Effector CD4-positive, alpha-beta T cell (primary cell): ENCODE data around the gene NPB.

Experiments
- DNase-seq: peaks from one replicate; pipeline ENCODE4 v3.0.0-alpha.2; 2020

Gene NPB

DNA sequence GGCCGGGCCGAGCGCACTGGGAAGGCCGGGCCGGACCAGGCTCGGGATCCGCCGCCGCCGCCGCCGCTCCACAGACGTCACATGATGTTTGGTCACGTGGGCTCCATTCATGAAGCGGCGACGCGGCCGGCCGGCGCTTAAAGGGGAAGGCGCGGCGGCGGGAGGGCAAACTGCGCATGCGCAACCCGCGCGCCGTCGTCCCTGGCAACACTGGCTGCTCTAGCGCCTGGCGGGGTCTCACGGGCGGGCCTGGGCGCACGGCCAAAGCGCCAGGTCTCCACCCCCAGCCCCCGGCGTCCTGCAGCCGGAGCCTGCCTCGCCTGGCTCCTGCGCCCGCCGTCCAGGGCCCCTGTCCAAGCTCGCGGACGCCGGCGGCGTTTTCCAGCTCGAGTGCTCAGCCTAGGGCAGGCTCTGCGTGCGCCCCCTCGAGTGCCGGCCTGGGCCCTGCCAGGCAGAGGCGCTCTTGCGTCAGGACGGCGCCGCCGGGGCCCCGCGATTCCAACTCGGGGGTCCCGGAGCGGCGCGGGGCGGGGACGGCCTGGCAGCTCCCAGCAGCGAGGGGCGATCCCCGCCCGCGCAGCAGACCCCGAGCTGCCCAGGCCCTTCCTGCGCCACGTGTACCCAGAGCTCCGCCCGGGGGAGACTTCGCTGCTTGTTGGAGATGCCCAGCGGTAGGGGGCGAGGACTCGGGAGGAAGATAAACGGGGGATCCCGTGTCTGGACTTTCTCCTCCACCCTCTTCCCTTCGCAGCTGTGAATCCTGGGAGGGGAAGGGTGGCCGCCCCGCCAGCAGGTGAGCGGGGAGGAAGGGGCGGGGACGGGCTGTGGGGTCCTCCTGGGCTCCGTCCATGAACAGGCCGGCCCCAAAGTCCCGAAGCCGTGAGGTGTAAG is 25.9 kb downstream of the NPB start, which contains the start of gene MAFG:
MAFG (minus strand) TSS at position 83 of the 891 bp plus-strand sequence. CDS start 4,550 bp downstream, outside the sequence.
- peak; percentile 87 for DNase-seq

GRCh38 chr17:81928544-81929252 is 26.7 kb downstream of the NPB start:
- no peak for DNase-seq

DNA sequence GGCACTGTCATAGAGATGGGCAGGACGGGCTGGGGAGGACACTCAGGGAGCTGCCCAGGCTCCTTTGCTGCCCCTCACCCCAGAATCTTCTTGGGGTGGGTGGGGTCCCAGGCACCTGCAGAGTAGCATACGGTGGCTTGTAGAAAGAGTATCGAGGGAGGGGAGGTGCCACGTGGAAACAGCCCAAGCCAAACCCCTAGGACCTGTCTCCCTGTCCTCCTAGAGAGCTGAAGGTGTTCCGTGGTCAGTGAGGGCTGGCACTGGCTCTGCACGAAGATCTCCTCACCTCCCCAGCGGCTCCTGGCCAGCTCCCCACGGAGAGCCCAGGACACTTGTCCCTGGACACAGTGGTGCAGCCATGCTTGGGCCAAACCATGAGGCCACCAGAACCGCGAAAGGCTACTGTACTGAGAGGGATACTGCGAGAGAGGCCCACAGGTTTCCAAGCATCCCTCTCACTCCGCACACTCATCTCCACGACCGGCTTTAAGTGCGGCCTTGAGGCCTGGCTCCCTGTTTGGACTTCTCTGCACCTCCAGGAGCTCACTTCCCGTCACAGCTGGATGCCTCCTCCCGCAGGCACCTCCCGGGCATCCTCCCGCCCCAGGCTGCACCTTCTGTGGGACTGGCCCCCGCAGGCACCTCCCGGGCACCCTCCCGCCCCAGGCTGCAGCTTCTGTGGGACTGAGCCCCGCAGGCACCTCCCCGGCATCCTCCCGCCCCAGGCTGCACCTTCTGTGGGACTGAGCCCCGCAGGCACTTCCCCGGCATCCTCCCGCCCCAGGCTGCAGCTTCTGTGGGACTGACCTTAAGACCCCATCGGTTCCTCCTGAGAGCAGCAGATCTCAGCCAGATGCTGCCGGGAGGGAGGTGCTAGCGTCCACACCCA is 27.5 kb downstream of the NPB start:
- DNase-seq: no peak

GRCh38 chr17:81930142-81931125 is 28.4 kb downstream of the NPB start:
- DNase-seq: no peak

DNA sequence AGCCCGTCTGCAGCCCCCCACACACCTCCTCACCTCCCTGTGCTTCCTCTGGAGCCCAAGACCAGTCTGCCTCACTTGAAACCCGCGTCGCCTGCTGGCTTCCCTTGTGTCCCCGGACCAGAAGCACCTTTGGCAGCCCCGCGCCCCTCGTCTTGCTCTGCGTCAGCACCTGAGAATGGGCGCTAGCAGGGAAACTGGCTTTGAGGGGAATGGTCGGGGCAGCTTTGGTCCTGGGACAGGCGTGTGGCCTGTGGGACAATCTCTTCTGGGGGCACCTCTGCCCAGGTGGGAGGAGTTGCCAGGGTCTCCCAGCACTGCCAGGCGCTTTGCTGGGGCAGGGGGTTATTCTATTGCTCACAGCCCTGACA is 29.1 kb downstream of the NPB start:
- DNase-seq: no peak

- no peak for DNase-seq
These were observed 29.7 kb downstream of the NPB start for GRCh38 chr17:81931557-81932332.

- DNase-seq: no peak
These were observed 30.4 kb downstream of the NPB start for GRCh38 chr17:81932333-81932983.

- DNase-seq: no peak
These were observed 31.2 kb downstream of the NPB start for GRCh38 chr17:81933178-81933699.

DNA sequence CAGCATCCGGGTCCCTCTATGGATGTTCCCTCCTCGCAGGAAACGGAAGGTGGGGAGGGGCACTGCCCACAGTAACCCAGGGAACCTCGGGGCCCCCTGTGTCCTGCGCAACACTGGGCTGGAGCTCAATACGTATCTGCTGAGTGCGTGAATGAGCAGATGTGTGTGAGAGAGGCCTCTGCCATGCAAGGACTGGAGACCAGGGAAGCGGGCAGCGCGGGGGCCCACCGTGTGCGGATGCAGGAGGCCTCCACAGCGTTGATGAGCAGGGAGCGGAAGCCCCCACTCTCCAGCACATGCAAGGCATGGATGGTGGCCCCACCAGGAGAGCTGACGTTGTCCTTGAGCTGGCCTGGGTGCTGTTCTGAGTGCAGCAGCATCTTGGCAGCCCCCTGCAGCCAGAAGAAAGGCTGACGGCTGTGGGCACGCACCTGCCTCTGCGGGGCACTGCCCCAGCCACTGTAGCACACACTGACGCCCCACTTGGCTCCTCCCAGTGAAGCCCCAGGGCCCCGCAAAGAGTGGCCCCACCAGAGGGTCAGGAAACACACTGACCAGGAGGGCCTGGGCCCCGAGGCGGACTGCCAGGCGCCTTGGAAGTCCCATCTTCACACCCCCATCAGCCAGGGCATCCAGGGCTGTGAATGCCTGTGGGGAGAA is 32.2 kb downstream of the NPB start:
- DNase-seq: no peak

DNA sequence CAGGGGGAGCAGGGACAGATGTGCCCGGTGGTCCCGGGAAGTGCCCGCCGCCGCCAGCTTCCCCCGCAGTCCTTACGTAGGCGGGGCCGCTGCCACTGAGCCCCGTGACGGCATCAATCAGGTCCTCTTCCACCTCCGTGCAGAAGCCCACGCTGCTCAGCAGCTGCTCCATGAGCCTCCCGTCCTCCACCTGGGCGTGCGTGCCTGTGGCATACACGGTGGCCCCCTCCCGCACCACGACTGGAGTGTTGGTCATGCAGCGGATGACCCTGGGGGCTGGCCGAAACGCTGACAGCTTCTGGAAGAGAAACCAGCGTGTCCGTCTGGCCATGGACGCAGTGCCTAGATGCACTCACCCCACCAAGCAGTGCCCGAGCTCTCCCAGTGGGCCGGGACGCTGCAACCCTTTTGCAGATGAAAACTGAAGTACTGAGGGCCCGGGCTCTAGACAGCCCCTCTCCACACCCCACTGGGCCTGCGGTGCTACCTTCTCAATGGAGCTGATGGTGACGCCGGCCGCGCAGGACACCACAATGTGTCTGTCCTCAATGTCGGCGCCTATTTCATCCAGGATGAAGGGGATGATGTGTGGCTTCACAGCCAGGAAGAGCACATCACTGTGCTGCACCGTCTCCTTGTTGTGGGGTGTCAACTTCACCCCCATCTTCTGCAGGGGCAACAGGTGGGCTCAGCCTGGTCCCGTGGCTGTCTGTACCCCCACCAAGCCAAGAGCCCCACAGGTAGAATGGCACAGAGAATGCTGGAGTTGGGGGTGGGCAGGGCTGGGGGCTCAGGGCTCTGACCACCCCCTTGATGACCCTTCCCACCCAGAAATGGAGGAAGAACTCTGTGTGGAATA is 33.0 kb downstream of the NPB start:
- DNase-seq: no peak

GRCh38 chr17:81935709-81936084 is 33.7 kb downstream of the NPB start:
- no peak for DNase-seq

GRCh38 chr17:81939218-81939617 is 37.2 kb downstream of the NPB start:
- no peak for DNase-seq

GRCh38 chr17:81939881-81940385 is 37.9 kb downstream of the NPB start:
- DNase-seq: no peak

GRCh38 chr17:81940538-81941483 is 38.8 kb downstream of the NPB start:
- no peak for DNase-seq

DNA sequence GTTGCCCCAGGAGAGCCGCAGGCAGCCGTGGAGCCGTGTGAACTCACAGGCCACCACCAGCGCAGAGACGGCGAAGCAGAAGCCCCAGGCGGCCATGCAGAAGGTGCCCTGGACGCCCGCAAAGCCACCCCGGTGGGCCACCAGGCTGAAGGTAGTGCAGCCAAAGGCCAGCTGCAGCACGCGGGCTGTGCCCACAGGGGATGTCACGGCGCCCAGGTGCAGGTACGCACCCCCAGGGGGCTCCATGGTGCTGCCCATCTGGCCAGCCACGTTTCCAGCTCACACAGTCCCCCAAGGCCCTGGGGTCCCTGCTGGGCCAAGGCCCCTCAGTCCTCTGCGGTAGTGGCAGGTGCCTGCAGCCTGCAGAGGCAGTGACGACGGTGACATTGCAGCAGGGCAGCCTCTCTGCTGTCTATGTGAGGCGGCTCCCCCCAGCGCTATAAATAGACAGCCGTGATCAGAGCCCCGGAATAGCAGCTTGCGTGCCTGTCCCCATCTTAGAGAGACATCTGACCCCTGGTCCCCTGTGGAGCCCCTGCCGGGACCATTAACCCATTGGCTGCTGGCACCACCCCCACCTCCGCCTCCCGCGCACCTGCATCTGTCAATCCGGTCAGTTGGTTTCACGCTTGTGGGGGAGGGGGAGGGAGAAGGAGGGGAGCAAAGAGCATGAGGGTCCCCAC is 39.6 kb downstream of the NPB start:
- no peak for DNase-seq

- DNase-seq: no peak
These were observed 40.1 kb downstream of the NPB start for GRCh38 chr17:81942167-81942553.

DNA sequence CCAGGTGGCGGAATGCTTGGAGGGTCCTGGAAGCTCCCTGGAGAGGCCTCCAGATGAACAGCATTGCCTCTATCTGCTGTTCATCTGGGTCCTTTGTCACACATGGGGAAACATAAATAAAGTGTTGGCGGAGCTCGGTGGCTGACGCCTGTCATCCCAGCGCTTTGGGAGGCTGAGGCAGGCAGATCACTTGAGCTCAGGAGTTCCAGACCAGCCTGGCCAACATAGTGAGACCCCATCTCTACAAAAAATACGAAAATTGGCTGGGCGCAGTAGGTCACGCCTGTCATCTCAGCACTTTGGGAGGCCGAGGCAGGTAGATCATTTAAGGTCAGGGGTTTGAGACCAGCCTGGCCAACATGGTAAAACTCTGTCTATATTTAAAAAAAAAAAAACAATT is 42.8 kb downstream of the NPB start:
- no peak for DNase-seq
